HepG2 (cell line): ENCODE data around the gene SLC4A2. TPM values are rescaled to one million over a fixed set of nuclear protein-coding genes. Genes with fewer than 3 reads are reported as not detected.

Experiments
- AGO2 ChIP-seq: fragments of 200-400 bp; formaldehyde crosslinking; optimal IDR thresholded peaks from 2 replicates; pipeline ENCODE3; 2017; ENCODE audit warnings: mild to moderate bottlenecking, low read depth, low read length, moderate library complexity
- CENPX ChIP-seq: sonication (generic); formaldehyde crosslinking; IDR thresholded peaks from 2 replicates; pipeline ENCODE4 v1.9.0; 2021; ENCODE audit warnings: mild to moderate bottlenecking, missing genetic modification reagents, moderate library complexity
- CHD4 ChIP-seq: fragments of 200-600 bp; sonication (generic); IDR thresholded peaks from 2 replicates; pipeline ENCODE4 v1.7.0; 2017; ENCODE audit warnings: mild to moderate bottlenecking, low read length, borderline replicate concordance
- FOXK1 ChIP-seq: sonication (generic); formaldehyde crosslinking; IDR thresholded peaks from 2 replicates; pipeline ENCODE4 v1.4.0; 2020; ENCODE audit warnings: low read depth, missing genetic modification reagents, borderline replicate concordance
- FOXP4 ChIP-seq: sonication (generic); formaldehyde crosslinking; IDR thresholded peaks from 2 replicates; pipeline ENCODE4 v1.4.0; 2020; ENCODE audit warnings: missing genetic modification reagents
- GABPB1 ChIP-seq: IDR thresholded peaks from 2 replicates; pipeline ENCODE4 v1.6.1; 2016; ENCODE audit warnings: mild to moderate bottlenecking, missing genetic modification reagents, moderate library complexity, missing compliant biosample characterization
- GATAD1 ChIP-seq: IDR thresholded peaks from 2 replicates; pipeline ENCODE4 v1.6.1; 2016; ENCODE audit warnings: missing genetic modification reagents, missing compliant biosample characterization
- HNRNPLL ChIP-seq: fragments of 200-400 bp; formaldehyde crosslinking; IDR thresholded peaks from 2 replicates; pipeline ENCODE4 v1.6.1; 2017; ENCODE audit warnings: mild to moderate bottlenecking, low read depth, low read length; ENCODE audit not compliant: poor library complexity, severe bottlenecking
- MAX ChIP-seq: IDR thresholded peaks from 2 replicates; pipeline ENCODE4 v1.6.1; 2012; ENCODE audit warnings: inconsistent platforms
- ZBTB14 ChIP-seq: sonication (generic); formaldehyde crosslinking; IDR thresholded peaks from 2 replicates; pipeline ENCODE4 v1.4.0; 2020; ENCODE audit warnings: missing genetic modification reagents
- ZFP37 ChIP-seq: sonication (generic); formaldehyde crosslinking; IDR thresholded peaks from 2 replicates; pipeline ENCODE4 v1.4.0; 2020; ENCODE audit warnings: missing genetic modification reagents, borderline replicate concordance
- ZHX1 ChIP-seq: sonication (generic); formaldehyde crosslinking; IDR thresholded peaks from 2 replicates; pipeline ENCODE4 v1.8.1; 2022; ENCODE audit warnings: low read depth, mild to moderate bottlenecking, missing genetic modification reagents
- ZNF547 ChIP-seq: sonication (generic); formaldehyde crosslinking; IDR thresholded peaks from 2 replicates; pipeline ENCODE4 v1.5.1; 2020; ENCODE audit warnings: mild to moderate bottlenecking, missing genetic modification reagents
- ZNF563 ChIP-seq: sonication (generic); formaldehyde crosslinking; IDR thresholded peaks from 2 replicates; pipeline ENCODE4 v1.8.0; 2022; ENCODE audit warnings: mild to moderate bottlenecking, moderate library complexity, missing genetic modification reagents
- ZNF576 ChIP-seq: sonication (generic); formaldehyde crosslinking; IDR thresholded peaks from 2 replicates; pipeline ENCODE4 v1.4.0; 2020; ENCODE audit warnings: mild to moderate bottlenecking, missing genetic modification reagents
- ZNF704 ChIP-seq: sonication (generic); formaldehyde crosslinking; IDR thresholded peaks from 2 replicates; pipeline ENCODE4 v1.8.1; 2023; ENCODE audit warnings: mild to moderate bottlenecking, inconsistent platforms, moderate library complexity, missing genetic modification reagents, borderline replicate concordance
- ZNF713 ChIP-seq: sonication (generic); formaldehyde crosslinking; IDR thresholded peaks from 2 replicates; pipeline ENCODE4 v1.4.0; 2020; ENCODE audit warnings: mild to moderate bottlenecking, missing genetic modification reagents
- ZNF720 ChIP-seq: sonication (generic); formaldehyde crosslinking; IDR thresholded peaks from 2 replicates; pipeline ENCODE4 v1.4.0; 2020; ENCODE audit warnings: missing genetic modification reagents
- ZNF883 ChIP-seq: sonication (generic); formaldehyde crosslinking; IDR thresholded peaks from 2 replicates; pipeline ENCODE4 v1.5.1; 2020; ENCODE audit warnings: mild to moderate bottlenecking, missing genetic modification reagents; ENCODE audit errors: not compliant biosample characterization
- ZSCAN25 ChIP-seq: sonication (generic); formaldehyde crosslinking; IDR thresholded peaks from 2 replicates; pipeline ENCODE4 v1.8.0; 2022; ENCODE audit warnings: mild to moderate bottlenecking, missing genetic modification reagents
- polyA plus RNA-seq, 8 experiments: library from polyadenylated mRNA; depleted of rRNA in 3 of 8; stranded (reverse) in 7 of 8; unstranded in 1 of 8; fragments of >200 nt; fragmentation: Illumina TruSeq in 4 of 8; extraction: Trizol in 4 of 8; gene quantifications; 2 replicates each; pipeline versions ENCODE4 v1.2.1 to v1.2.3, GENCODE V29; 2011 to 2016; ENCODE audit warnings: low read depth in 4 of 8, missing spikeins in 1 of 8, mixed read lengths in 1 of 8; ENCODE audit not compliant: insufficient read depth in 1 of 8
- total RNA-seq, 5 experiments: library from RNA; depleted of rRNA; stranded (reverse); fragments of >200 nt; fragmentation: Illumina TruSeq; extraction: Trizol; gene quantifications; 2 replicates each; pipeline ENCODE4 v1.2.3, GENCODE V29; 2016; ENCODE audit warnings: low read depth in 1 of 5

Gene SLC4A2
- total and polyA plus RNA-seq, 2 of the 13 experiments (the other 11 are each of a cell fraction or from before 2014, with no cell fraction given): 51.9 to 73.4 TPM

- TF ChIP-seq AGO2 (peak; percentile 36), MAX (peak; percentile 21; the same call in 1 of the 2 replicates), FOXP4 (0 out of 2 replicates have a peak, but pooled peaks have one; percentile 19), ZNF563 (peak; percentile 17; the same call in 1 of the 2 replicates), ZHX1 (0 out of 2 replicates have a peak, but pooled peaks have one; percentile 14), ZNF720 (CRISPR knock-in tag) (no peak), ZFP37 (CRISPR knock-in tag) (no peak), ZNF704 (CRISPR knock-in tag) (0 out of 2 replicates have a peak, but pooled peaks have one; percentile 16), ZNF547 (CRISPR knock-in tag) (no peak), CENPX (CRISPR knock-in tag) (no peak), HNRNPLL (peak; percentile 36), GATAD1 (CRISPR knock-in tag) (0 out of 2 replicates have a peak, but pooled peaks have one; percentile 12), ZNF713 (CRISPR knock-in tag) (no peak), FOXK1 (CRISPR knock-in tag) (no peak), ZNF576 (CRISPR knock-in tag) (no peak), ZSCAN25 (CRISPR knock-in tag) (no peak), ZBTB14 (CRISPR knock-in tag) (0 out of 2 replicates have a peak, but pooled peaks have one; percentile 20), ZNF883 (CRISPR knock-in tag) (peak; percentile 15), GABPB1 (CRISPR knock-in tag) (no peak), CHD4 (no peak; the same call in 1 of the 2 replicates)
Measured at GRCh38 chr7:151060416-151061212, 1.2 kb downstream of the SLC4A2 start (continued).
